Left forelimb (tissue), 1 donor: ENCODE measurements around the gene PTPRN2.
"Not testable (repeated sequence)": the region's sequence is repeated elsewhere in the genome, so short reads cannot be mapped to it uniquely, and the experiment has no call there.

ENCODE experiments used
- DNase-seq: peaks from one replicate; pipeline ENCODE4 v3.0.0-alpha.2; 2018; ENCODE audit warnings: low spot score

PTPRN2 gene

DNA sequence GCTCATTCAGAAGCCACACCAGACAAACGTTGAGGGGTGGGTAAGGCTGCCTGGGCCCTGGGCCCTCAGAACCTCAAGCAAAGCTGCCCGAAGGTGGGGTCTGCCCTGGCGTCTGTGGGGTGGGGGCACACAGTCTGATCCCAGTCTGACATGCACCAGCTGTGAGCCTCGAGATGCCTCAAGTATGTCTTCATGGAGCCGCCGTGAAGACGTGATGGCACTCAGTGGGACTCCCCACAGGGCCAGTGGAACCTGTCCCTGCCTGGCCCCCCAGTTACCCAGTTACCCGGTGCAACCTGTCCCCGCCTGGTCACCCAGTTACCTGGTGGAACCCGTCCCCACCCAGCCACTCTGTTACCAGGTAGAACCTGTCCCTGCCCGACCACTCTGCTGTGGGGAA, 351.2 kb downstream of the PTPRN2 start:
- no peak for DNase-seq

DNA sequence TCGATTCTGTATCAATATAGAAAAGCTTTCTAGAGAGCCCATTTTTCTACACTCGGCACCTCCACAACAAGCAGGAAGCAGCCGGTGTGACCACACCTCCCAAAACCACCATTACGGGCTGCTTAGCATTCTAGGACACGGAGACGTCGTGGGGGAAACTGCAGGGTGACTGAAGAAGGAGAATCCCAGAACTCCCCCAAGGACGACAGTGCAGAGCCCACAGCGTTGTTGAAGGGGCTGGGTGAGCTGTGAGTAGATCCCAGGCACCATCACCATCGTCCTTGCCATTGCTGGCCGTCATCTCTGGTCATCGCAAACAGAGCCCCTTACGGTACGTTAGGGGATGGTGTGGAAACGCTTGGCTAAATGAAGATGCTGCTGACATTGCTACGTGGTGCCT, 351.8 kb downstream of the PTPRN2 start:
- DNase-seq: no peak

DNA sequence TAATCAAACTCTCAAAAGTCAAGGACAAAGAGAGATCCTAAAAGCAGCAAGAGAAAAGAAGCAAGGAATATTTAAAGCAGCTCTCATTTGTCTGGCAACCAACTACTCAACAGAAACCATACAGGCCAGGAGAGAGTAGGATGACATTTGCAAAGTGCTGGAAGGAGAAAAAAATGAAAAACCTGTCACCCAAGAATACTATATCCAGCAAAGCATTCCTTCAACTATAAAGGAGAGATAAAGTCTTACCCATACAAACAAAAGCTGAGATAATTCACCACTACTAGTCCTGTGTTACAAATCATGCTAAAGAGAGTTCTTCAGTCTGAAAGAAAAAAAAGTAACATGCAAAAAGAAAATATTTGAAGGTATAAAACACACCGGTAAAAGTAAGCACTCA, 357.7 kb downstream of the PTPRN2 start:
- DNase-seq: no peak

DNA sequence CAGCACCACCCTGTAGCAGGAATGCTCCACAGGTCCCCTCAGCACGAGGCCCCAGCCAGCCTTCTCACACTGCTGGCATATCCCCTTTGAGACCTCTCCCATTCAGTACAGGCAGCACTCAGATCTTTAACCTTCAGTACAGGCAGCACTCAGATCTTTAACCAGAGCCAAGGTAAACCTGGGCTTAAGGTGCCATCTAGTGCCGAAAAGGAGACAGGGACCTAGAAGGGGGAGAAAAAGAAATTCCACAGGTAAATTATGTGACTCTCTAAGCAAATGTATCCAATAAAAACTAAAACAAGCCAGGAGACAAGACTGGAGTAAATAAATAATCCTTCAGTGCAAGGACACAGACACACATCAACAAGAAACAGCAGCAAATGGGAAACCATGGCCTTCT, 358.6 kb downstream of the PTPRN2 start:
- no peak for DNase-seq

DNA sequence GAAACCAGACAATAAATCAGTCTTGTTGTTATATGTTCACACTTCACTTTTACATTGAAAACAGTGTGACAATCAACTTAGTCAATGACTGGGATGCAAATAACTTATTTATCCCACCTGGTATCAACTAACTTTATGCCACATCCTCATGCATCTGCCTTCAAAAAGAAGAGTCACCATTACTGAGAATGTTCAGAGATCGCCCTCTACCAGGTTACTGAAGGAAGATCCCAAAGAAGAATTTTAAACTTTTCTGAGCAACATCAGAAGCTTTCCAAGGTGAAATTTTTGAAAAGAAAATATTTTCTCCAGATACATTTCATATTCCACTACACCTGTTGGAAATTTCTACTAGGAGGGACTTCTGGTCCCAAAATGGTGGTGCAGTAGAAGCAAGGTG, 359.5 kb downstream of the PTPRN2 start:
- DNase-seq: no peak

DNA sequence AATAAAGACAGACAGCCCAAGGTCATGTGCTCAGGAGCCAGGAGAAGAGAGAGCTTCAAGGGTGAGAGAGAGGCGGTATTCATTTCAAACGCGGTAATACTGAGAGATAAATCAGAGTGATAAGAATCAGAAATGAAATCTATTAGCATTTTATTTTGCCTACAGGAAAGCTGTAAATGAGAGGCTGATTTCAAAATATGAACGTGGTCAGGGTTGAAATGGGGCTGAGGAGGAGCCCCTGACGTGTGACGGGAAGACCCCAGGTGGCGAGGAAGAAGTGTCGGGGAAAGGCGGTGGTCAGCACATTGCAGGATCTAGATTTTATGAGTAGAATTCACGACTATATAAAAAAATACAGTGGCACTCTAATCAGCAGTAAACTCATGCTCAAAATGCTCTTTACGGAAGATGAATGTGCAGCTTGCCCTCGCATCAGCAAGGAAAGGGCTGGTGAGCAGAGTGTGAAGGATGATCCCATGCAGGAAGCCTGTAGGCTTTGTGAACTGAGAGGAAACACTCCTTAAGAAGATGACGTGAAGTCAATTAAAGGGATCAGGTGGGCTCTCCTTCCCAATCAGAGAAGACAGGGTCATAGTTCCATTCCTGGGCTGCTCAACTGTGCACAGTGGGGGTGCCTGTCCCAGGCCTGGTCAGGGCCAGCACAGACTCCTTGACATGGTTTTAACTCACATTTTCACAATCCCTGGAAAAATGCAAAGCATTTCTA, 360.2 kb downstream of the PTPRN2 start:
- no peak for DNase-seq

DNA sequence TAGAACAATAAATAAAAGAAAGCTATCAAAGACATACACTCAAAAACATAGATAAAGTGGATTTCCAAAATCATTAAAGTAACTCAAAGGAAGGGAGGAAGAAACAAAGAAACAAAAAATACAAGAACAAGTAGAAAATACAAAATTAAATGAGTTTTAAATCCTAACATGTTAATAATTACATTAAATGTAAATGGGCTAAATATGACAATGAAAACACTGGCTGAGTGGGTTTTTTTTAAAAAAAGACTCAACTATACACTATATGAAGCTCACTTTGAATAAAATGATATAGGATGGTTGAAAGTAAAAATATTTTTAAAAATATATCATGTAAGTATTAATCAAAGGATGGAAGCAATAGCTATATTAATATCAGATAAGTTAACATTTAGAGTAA, 371.4 kb downstream of the PTPRN2 start:
- DNase-seq: no peak

DNA sequence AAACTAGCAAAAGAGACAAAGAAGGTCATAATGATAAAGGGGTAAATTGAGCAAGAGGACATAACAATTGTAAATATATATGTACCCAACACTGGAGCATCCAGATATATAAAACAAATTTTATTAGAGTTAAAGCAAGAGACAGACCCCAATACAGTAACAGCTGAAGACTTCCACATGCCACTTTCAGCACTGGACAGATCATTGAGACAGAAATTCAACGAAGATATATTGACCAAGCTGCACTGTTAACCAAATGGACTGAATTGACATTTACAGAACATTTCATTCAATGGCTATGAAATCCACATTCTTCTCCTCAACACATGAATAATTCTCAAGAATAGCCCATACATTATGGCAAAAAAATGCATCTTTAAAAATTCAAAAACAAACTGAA, 378.2 kb downstream of the PTPRN2 start:
- no peak for DNase-seq

DNA sequence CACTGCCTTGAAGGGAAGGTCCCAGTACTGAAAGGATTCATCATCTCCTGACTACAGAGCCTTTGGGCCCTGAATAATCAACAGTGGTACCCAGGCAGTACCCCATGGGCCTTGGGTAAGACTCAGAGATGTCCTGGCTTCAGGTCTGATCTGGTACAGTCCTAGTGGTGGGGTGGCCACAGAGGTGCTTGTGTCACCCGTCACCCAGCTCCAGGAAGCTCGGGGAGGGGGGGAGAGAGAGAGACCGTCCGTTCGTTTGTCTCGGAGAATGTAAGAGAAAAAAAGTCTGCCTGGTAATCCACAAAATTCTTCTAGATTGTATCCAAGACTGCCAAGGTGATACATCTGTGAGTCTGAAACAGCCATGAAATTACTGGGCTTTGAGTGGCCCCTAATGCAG, 381.3 kb downstream of the PTPRN2 start:
- DNase-seq: no peak

DNA sequence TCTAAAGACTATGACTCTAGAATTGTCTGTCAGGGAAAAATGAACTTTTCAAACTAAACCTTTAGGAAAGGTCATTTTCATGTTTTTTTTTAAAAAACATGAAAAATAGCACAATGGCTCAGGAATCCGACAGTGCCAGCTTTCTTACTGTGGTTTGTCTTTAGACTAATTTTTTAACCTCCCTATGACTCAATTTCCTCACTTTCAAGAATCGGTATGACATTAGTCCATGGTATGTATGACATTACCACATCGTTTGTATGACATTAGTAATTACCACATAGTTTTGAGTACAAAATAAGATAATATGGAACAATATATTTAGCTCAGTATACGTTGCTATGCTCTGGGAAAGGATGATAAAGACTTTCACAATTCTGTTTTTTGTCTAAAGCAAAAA, 383.2 kb downstream of the PTPRN2 start:
- no peak for DNase-seq

DNA sequence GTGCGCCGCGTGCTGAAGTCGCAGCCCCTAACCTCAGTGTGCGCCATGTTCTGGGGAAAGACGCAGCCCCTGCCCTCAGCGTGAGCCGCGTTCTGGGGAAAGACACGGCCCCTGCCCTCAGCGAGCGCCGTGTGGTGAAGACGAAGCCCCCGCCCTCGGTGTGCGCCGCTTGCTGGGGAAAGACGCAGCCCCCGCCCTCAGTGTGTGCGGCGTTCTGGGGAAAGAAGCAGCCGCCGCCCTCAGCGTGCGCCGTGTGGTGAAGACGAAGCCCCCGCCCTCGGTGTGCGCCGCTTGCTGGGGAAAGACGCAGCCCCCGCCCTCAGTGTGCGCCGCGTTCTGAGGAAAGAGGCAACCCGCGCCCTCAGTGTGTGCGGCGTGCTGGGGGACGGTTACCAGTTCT, 383.7 kb downstream of the PTPRN2 start:
- DNase-seq: not testable (repeated sequence)

DNA sequence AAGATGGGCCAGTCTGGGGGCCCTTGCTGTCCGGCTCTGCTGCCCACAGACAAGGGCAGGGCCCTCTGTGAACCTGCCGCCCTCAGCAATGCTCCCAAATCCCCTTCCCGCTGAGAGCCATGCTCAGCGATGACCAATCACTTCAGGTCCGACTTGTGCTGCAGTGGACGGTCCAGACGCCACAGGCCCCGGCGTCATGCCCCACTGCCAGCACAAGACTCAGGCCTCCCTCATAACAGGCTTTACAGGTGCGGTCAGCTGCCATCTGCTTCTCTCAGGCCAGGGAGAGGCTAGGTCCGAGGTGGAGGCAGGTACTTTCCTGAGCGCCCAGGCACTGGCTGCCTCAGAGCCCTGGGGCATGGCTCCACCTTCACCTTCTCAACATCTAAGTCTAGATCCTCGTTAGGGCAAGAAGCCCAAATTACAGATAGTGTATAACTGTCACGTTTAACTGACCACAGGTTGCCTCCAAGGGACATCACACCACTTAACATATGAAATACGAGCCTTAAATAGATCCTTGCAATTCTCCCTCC, 393.2 kb downstream of the PTPRN2 start:
- no peak for DNase-seq

DNA sequence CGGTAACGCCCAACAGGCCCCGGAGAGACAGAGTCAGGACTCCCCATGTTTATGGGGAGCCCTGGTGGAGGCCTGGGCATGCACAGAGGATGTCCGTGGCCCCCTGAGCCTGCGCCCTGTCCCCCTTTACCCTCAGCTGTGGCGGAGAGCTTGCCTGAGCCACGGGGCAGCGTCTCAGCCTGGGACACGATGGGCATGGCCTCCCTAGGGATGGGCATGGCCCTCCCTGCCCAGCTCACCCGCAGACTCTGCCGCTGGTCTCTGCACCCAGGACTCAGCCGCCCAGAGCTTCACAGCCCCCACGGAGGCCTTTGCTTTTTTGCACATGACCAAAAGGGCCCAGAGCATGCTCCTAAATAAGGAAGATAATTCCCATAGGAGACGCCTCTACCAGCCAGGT, 394.2 kb downstream of the PTPRN2 start:
- DNase-seq: no peak

DNA sequence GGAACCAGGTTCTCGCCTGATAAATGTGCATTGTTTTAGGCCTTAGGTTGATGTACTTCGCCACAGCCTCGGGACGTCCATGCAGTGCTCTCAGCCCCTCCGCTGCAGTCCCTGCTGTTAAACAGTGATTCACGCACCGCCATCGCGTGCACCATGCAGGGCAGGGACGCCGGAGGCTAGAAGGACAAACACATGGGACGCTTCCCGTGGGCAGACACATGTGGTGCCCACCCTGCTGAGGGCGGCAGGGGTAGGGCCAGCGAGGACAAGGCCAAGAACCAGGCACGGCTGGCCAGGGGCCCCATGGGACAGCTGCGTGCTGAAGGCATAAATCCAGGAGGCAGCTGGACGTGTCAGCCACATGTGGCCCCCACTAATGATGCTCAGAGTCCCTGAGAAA, 394.7 kb downstream of the PTPRN2 start:
- no peak for DNase-seq

DNA sequence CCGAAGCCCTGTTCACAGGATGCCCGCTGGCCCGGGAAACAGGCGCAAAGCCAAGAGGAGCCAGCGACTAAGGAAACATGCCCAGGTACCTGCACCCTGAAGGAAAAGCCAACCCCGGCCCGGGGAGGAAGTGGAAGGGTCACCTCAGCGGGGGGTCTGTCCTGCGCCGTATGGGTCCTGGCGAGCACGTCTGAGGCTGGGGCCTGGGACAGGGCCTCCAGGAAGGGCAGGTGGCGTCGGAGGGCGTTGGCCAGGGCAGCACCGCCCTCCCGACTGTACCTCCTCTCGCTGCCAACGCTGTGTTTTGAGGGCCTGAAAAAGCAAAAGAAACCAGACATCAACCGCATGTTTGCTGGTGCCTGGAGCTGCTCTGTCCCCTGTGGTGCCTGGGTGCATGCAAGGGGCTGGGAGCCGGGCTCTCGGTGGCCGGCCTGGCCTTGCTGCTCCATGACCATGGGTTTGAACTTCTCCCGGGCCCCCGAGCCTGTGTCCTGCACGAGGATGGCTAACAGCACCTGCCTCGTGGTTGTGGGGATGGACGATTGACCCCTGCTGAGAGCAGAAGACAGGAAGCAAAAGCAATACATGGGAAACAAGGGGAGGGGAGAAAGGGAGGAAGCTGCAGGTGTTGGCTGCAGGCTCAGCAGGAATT, 395.3 kb downstream of the PTPRN2 start:
- no peak for DNase-seq

DNA sequence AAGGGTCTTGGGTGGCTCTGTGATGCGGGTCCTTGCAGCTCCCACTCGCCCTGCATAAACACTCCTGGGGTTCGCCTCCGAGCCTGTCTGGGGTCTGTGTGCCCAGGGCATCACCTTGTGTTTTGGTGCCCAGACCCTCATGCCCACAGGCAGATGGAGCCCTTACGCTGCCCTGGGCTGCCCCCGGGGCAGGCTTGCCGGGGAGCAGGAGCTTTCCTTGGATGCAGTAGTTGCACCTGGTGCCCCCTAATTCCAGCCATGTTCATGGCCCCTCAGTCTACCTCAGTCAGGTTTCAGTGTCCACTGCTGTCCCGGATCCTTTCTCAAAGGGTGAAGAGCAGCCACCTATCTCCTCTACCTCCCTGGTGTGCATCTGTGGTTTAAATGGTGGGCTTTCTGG, 396.0 kb downstream of the PTPRN2 start:
- no peak for DNase-seq

DNA sequence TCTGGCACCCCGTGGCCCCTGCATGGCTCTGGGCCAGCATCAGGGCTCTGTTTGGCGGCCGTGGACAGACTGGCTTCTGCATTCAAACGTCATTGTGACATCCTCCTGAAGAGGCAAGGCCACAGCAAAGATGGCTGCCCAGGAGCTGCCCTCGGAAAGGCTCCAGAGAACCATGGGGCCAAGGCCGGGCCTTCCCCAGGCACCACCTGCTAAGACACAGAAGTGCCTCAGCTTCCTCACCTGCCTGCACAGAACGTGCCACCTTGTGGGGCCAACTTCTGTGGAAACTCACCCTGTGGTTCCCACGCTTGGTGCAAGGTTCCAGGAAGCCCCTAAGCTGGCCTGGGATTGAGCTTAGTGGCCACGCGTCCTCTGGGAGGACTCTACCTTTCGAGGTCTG, 396.9 kb downstream of the PTPRN2 start:
- no peak for DNase-seq

DNA sequence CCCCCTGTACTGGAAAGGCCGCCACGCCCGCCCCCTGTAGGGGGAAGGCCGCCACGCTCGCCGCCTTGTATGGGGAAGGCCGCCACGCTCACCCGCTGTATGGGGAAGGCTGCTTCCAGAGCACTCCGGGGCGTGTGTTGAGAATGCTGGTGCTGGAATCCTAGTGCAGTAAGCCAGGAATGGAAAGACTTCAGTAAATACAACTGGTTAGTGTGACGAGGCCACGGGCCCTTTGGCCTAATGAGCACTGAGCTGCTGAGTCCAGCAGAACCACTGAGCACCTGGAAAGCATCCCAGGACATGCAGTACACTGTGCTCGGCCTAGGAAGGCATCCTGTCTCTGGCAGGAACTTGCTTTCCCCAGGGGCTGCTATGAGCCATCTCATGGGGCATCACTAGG, 398.9 kb downstream of the PTPRN2 start:
- DNase-seq: no peak

DNA sequence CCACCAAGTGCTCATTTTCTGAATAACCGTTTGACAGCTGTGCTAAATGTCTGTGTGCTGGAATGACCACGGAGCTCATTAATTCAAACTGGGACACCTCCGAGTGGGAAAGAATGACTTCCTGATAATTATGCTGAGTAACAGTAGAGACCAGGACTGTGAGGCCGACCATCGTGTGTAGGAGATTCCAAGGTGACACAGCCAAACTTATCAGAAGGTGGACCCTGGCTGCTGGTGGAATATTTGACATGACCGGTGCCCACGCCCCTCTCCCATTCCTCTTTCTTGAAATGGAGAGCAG, 400.0 kb downstream of the PTPRN2 start:
- DNase-seq: no peak

DNA sequence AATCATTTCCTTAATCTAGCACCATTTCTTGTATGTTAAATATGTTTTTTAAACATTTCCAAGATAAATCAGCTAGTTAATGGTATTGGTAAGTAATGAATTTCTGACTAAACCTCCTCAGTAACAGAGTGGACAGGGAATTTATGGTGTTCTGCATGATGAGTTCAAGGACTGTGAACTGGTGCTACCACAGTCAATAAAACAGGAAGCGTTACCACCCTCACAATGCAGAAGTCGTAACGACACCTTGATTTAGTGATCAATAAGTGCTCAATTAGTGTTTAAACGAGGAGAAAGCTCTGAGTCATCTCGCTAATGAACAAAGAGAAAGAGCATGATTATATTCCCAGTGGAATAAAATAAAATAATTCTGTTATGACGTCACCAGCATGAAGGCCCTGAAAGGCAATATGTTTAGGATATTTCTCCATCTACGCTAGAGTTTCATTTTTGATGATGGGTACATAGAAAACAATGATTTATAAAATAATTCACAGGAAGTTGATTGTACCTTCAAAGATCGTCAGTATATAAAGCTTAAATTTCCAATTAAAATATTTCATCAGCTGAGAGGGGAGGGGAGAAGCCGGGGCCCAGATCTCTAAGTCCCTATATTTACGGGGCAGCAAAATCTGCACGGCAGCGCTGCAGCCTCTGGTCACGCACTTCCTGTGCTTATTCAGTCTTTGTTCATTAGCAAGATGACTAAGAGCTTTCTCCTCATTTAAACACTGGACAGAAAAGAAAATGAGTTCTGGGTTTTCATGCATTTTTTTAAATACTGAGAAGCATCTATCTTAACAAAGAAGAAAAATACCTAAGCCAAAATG, 400.5 kb downstream of the PTPRN2 start:
- no peak for DNase-seq

DNA sequence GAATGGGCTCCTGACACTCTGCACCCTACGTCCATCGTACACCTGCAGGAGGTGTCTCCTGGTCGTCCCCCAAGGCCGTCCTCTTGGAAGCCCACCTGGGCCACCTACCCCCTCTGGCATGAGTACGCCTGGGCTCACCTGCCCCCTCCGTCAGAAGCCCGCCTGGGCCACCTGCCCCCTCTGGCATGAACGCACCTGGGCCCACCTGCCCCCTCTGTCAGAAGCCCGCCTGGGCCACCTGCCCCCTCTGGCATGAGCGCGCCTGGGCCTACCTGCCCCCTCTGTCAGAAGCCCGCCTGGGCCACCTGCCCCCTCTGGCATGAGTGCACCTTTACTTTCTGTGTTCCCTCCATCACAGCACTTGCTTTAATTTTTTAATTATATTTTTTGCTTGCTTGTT, 401.2 kb downstream of the PTPRN2 start:
- DNase-seq: no peak

DNA sequence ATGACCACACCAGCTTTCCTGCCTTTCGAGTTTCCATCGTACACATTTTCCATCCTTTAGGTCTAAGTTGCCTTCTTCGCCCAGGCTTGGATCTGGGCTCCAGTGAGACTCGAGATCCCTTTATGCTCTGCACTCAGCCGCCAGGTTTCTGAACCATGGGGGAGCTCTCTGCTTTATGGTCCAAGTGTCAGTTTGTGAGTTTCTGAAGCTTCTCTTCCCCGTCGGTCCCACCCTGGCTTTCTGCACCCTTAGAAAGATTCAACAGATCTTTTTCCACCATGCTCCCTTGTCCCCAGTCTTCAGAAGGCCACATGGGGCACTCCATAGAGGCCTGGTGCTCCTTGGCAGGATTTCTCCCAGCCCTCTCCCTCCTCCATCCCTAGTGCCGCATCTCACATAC, 402.0 kb downstream of the PTPRN2 start:
- DNase-seq: no peak

DNA sequence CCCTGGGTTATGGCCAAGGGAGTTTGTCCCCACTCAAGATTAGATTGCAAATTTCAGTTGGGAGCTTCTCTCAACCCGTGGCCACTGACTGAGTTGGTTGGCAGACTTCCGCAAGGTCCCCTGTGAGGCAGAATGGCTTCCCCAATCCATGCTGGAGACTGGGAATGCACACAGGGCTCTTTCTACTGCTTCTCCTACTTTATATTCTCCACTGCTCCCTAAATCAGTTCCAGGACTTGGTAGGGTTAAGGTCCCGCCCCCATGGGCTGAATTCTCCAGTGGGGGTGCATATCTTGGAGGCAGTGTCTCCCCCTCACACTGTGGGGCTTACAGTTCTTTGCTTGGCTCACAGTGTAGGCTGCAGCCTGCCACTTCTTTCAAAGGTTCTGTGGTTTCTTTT, 404.2 kb downstream of the PTPRN2 start:
- DNase-seq: no peak
